ENCODE data around the gene INPP5D.

- no peak for TF ChIP-seq POLR2A (IDR thresholded peaks at IDR 0.05)
- TF ChIP-seq CTCF (IDR thresholded peaks at IDR 0.05), result peak in 3 of 6 experiments; percentile 9 to 45 (median 34)
Observed at GRCh38 chr2:233063269-233063975, 3.3 kb downstream of the INPP5D start.
